Calu3 (cell line): Measurements from ENCODE around the gene RBM47. TPM values are rescaled to one million over a fixed set of nuclear protein-coding genes. Genes with fewer than 3 reads are reported as not detected.

Experiments
- BruUV-seq: library from RNA; stranded (reverse); fragments of 400-500 nt; replicated peaks from 2 replicates; lab custom pipeline; 2021; lab: Mats Ljungman, UMichigan
- CTCF ChIA-PET: fragments of 300-600 bp; sonication (Branson Sonifier 250); formaldehyde crosslinking; loops from one replicate; lab custom pipeline; 2022; ENCODE audit warnings: antibody characterized with exemption; lab: Charles Lee
- DNase-seq: peaks from one replicate; pipeline ENCODE4 v3.0.0; 2022
- H3K27ac Mint-ChIP-seq: one replicate; pipeline ENCODE4 v1.8.0; 2022; ENCODE audit warnings: mixed read lengths; ENCODE audit not compliant: unreplicated experiment
- H3K27me3 Mint-ChIP-seq: one replicate; pipeline ENCODE4 v1.8.0; 2022; ENCODE audit warnings: mixed read lengths; ENCODE audit not compliant: unreplicated experiment
- H3K36me3 Mint-ChIP-seq: one replicate; pipeline ENCODE4 v1.8.0; 2022; ENCODE audit warnings: mild to moderate bottlenecking, moderate library complexity, mixed read lengths; ENCODE audit not compliant: insufficient read depth, unreplicated experiment
- H3K4me1 Mint-ChIP-seq: one replicate; pipeline ENCODE4 v1.8.0; 2022; ENCODE audit warnings: mild to moderate bottlenecking, low read depth, mixed read lengths; ENCODE audit not compliant: unreplicated experiment
- H3K4me3 Mint-ChIP-seq: one replicate; pipeline ENCODE4 v1.8.0; 2022; ENCODE audit warnings: mild to moderate bottlenecking, low read depth, moderate library complexity, mixed read lengths; ENCODE audit not compliant: unreplicated experiment
- H3K9me3 Mint-ChIP-seq: one replicate; pipeline ENCODE4 v1.8.0; 2022; ENCODE audit warnings: low read depth, mixed read lengths; ENCODE audit not compliant: unreplicated experiment
- intact Hi-C: fragments of 100-400 bp; cut with micrococcal nuclease; formaldehyde crosslinking; loops from one replicate; pipeline ENCODE4 v1.10.0; 2022; ENCODE audit not compliant: unreplicated experiment
- total RNA-seq: library from RNA; stranded (reverse); gene quantifications from 2 replicates; pipeline ENCODE4 v1.2.3, GENCODE V29; 2022
- TF ChIP-seq, protein P1 (sequence below): fragments of 200-600 bp; IDR thresholded peaks from one replicate; pipeline ENCODE4 v1.8.0; 2022; ENCODE audit warnings: antibody characterized with exemption; ENCODE audit not compliant: unreplicated experiment

Gene RBM47
- total RNA-seq, 1 experiment from 2014 or later = 86.6 TPM

DNA sequence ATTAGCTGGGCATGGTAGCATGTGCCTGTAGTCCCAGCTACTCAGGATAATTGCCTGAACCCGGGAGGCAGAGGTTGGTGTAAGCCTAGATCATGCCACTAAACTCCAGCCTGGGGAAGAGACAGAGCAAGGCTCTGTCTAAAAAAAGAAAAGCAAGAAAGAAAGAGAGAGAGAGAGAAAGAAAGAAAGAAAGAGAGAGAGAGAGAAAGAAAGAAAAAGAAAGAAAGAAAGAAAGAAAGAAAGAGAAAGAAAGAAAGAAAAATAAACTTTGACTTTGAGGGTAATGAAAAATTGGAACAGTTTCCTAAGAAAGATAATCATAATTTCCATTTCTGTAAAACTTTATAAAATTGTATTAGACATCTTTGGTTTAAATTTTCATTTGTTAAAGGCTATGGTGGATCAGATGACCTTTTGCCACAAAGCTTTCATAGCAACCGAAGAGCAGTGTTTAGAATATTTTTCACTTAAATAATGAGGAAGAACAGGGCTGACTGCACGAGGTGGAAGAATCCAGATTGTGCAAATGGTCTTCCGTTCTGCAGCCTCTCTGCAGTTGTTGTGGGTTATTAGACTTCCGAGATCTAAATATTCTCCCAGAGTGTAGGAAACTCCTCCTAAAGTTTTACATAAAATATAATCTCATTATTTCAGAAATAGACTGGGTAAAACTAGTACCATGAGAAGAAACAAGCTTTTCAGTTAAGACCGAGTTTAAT lies 55.9 kb downstream of the RBM47 start:
- CTCF ChIA-PET = no interaction called here
- intact Hi-C loops = no loop called here
- no peaks in the 10 kb centered on the region for H3K27me3 Mint-ChIP-seq
- no peaks in the 10 kb centered on the region for H3K9me3 Mint-ChIP-seq
- H3K27ac Mint-ChIP-seq = no peak overlapping the region
- peaks cover 27% of the 10 kb centered on the region for H3K36me3 Mint-ChIP-seq
- peaks cover 28% of the 10 kb centered on the region for H3K4me1 Mint-ChIP-seq
- DNase-seq = no peak
- H3K4me3 Mint-ChIP-seq = no peak overlapping the region
- TF ChIP-seq, protein P1, sequence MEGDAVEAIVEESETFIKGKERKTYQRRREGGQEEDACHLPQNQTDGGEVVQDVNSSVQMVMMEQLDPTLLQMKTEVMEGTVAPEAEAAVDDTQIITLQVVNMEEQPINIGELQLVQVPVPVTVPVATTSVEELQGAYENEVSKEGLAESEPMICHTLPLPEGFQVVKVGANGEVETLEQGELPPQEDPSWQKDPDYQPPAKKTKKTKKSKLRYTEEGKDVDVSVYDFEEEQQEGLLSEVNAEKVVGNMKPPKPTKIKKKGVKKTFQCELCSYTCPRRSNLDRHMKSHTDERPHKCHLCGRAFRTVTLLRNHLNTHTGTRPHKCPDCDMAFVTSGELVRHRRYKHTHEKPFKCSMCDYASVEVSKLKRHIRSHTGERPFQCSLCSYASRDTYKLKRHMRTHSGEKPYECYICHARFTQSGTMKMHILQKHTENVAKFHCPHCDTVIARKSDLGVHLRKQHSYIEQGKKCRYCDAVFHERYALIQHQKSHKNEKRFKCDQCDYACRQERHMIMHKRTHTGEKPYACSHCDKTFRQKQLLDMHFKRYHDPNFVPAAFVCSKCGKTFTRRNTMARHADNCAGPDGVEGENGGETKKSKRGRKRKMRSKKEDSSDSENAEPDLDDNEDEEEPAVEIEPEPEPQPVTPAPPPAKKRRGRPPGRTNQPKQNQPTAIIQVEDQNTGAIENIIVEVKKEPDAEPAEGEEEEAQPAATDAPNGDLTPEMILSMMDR = no peak
- no TSS peak for BruUV-seq

- no peaks in the 10 kb centered on the region for H3K9me3 Mint-ChIP-seq
- intact Hi-C loops = no loop called here
- H3K4me3 Mint-ChIP-seq = no peak overlapping the region
- H3K4me1 Mint-ChIP-seq = peaks cover 28% of the 10 kb centered on the region
- no peak for DNase-seq
- CTCF ChIA-PET = no interaction called here
- H3K27me3 Mint-ChIP-seq = no peaks in the 10 kb centered on the region
- TF ChIP-seq, protein P1 = no peak
- BruUV-seq = no TSS peak
- H3K36me3 Mint-ChIP-seq = peaks cover 30% of the 10 kb centered on the region
- H3K27ac Mint-ChIP-seq = no peak overlapping the region
Measured at GRCh38 chr4:40572692-40573310, 56.9 kb downstream of the RBM47 start.

DNA sequence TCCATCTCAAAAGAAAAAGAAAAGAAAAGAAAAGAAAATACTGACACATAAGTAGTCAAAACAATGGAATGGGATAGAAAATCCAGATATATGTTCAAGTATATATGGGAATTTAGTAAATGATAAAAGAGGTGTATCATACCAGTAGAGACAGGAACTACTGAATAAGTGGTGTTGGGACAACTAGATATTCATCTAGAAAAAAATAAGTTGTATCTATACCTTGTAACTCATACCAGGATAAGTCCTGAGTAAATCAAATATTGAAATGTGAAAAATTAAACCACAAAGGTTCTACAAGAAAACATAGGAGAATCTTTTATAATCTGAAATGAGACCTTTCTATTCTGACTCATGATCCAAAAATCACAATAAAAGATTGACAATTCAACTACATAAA lies 58.5 kb downstream of the RBM47 start:
- Mint-ChIP-seq H3K9me3 (no peaks in the 10 kb centered on the region), H3K4me3 (no peak overlapping the region), H3K36me3 (peaks cover 18% of the 10 kb centered on the region), H3K27me3 (no peaks in the 10 kb centered on the region), H3K4me1 (peaks cover 15% of the 10 kb centered on the region), H3K27ac (no peak overlapping the region)
- TF ChIP-seq, protein P1 = no peak
- BruUV-seq = no TSS peak
- CTCF ChIA-PET = no interaction called here
- intact Hi-C loops = no loop called here
- DNase-seq = no peak

DNA sequence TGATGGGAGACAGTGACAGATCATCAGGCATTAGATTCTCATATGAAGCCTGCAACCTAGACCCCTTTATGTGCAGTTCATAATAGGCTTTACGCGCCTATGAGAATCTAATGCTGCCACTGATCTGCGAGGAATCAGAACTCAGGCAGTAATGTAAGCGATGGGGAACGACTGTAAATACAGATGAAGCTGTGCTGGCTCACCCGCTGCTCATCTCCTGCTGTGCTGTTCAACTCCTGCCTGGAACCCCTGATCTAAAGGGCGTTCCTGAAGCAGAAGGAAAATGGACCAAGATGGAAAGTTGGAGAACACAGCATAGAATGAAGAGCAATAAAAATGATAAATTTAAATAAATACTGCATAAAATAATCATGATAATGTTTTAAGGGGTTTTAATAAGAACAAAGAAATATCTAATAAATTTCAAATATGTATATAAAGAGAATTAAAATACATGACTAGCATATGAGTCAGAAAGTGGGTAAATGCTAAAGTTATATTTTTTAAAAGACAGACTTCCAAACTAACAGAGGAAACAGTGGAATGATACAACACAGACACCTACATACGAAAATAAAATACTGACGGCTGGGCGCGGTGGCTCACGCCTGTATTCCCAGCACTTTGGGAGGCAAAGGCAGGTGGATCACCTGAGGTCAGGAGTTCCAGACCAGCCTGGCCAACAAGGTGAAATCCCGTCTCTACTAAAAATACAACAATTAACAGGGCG lies 59.2 kb downstream of the RBM47 start:
- Mint-ChIP-seq H3K36me3 (peaks cover 13% of the 10 kb centered on the region), H3K4me1 (peaks cover 17% of the 10 kb centered on the region), H3K4me3 (no peak overlapping the region), H3K27me3 (no peaks in the 10 kb centered on the region), H3K9me3 (no peaks in the 10 kb centered on the region), H3K27ac (no peak overlapping the region)
- BruUV-seq = no TSS peak
- TF ChIP-seq, protein P1 = no peak
- intact Hi-C loops = no loop called here
- no peak for DNase-seq
- CTCF ChIA-PET = no interaction called here
